HepG2 (cell line): ENCODE results near the gene PPM1H. TPM values are rescaled to one million over a fixed set of nuclear protein-coding genes. Genes with fewer than 3 reads are reported as not detected.

Experiments used
- CBFB ChIP-seq: sonication (generic); formaldehyde crosslinking; IDR thresholded peaks from 2 replicates; pipeline ENCODE4 v1.4.0; 2020; ENCODE audit warnings: missing genetic modification reagents
- CREM ChIP-seq, 2 experiments: sonication (generic) in 1 of 2; formaldehyde crosslinking in 1 of 2; IDR thresholded peaks; 2 replicates each; pipeline versions ENCODE4 v1.4.0 to v1.6.1; 2016 to 2020; ENCODE audit warnings: antibody characterized with exemption in 1 of 2, mild to moderate bottlenecking in 1 of 2, missing genetic modification reagents in 1 of 2
- FOXJ3 ChIP-seq: sonication (generic); formaldehyde crosslinking; IDR thresholded peaks from 2 replicates; pipeline ENCODE4 v1.4.0; 2020; ENCODE audit warnings: missing genetic modification reagents, mild to moderate bottlenecking, borderline replicate concordance
- HOXA5 ChIP-seq: sonication (generic); formaldehyde crosslinking; IDR thresholded peaks from 2 replicates; pipeline ENCODE4 v1.4.0; 2020; ENCODE audit warnings: missing genetic modification reagents
- KAT7 ChIP-seq: IDR thresholded peaks from 2 replicates; pipeline ENCODE4 v1.6.1; 2018; ENCODE audit warnings: borderline replicate concordance, missing compliant biosample characterization
- POLR2A ChIP-seq, 2 experiments: IDR thresholded peaks; 2 replicates each; pipeline ENCODE4 v1.6.1; 2011; ENCODE audit warnings: low read depth in 2 of 2, low read length in 2 of 2, mild to moderate bottlenecking in 1 of 2, moderate library complexity in 1 of 2; ENCODE audit not compliant: insufficient read depth in 1 of 2
- ZFP41 ChIP-seq: sonication (generic); formaldehyde crosslinking; IDR thresholded peaks from 2 replicates; pipeline ENCODE4 v1.4.0; 2020; ENCODE audit warnings: mild to moderate bottlenecking, missing genetic modification reagents, borderline replicate concordance
- ZFYVE20 ChIP-seq: sonication (generic); formaldehyde crosslinking; IDR thresholded peaks from 2 replicates; pipeline ENCODE4 v1.8.0; 2023; ENCODE audit warnings: low read depth, mild to moderate bottlenecking, moderate library complexity, missing genetic modification reagents, borderline replicate concordance
- ZNF335 ChIP-seq: sonication (generic); formaldehyde crosslinking; IDR thresholded peaks from 2 replicates; pipeline ENCODE4 v1.4.0; 2020; ENCODE audit warnings: missing genetic modification reagents
- ZNF451 ChIP-seq: sonication (generic); formaldehyde crosslinking; IDR thresholded peaks from 2 replicates; pipeline ENCODE4 v1.5.0; 2020; ENCODE audit warnings: mild to moderate bottlenecking, missing genetic modification reagents
- ZNF788 ChIP-seq: sonication (generic); formaldehyde crosslinking; IDR thresholded peaks from 2 replicates; pipeline ENCODE4 v1.5.0; 2020; ENCODE audit warnings: mild to moderate bottlenecking, missing genetic modification reagents, borderline replicate concordance
- ZNF878 ChIP-seq: sonication (generic); formaldehyde crosslinking; IDR thresholded peaks from 2 replicates; pipeline ENCODE4 v1.8.1; 2023; ENCODE audit warnings: mild to moderate bottlenecking, missing genetic modification reagents, moderate library complexity
- polyA plus RNA-seq, 8 experiments: library from polyadenylated mRNA; depleted of rRNA in 3 of 8; stranded (reverse) in 7 of 8; unstranded in 1 of 8; fragments of >200 nt; fragmentation: Illumina TruSeq in 4 of 8; extraction: Trizol in 4 of 8; gene quantifications; 2 replicates each; pipeline versions ENCODE4 v1.2.1 to v1.2.3, GENCODE V29; 2011 to 2016; ENCODE audit warnings: low read depth in 4 of 8, missing spikeins in 1 of 8, mixed read lengths in 1 of 8; ENCODE audit not compliant: insufficient read depth in 1 of 8
- total RNA-seq, 5 experiments: library from RNA; depleted of rRNA; stranded (reverse); fragments of >200 nt; fragmentation: Illumina TruSeq; extraction: Trizol; gene quantifications; 2 replicates each; pipeline ENCODE4 v1.2.3, GENCODE V29; 2016; ENCODE audit warnings: low read depth in 1 of 5
- TF ChIP-seq, protein P1 (sequence below): sonication (generic); formaldehyde crosslinking; IDR thresholded peaks from 2 replicates; pipeline ENCODE4 v1.5.1; 2020; ENCODE audit warnings: mild to moderate bottlenecking, missing genetic modification reagents
- TF ChIP-seq, protein P2 (sequence below): sonication (generic); formaldehyde crosslinking; conservative IDR thresholded peaks from 2 replicates; pipeline ENCODE4 v1.4.0; 2020; ENCODE audit warnings: mild to moderate bottlenecking, missing genetic modification reagents, moderate library complexity
- TF ChIP-seq, protein P3 (sequence below): sonication (generic); formaldehyde crosslinking; IDR thresholded peaks from 2 replicates; pipeline ENCODE4 v1.4.0; 2020; ENCODE audit warnings: low read depth, missing genetic modification reagents

The PPM1H gene
- total and polyA plus RNA-seq, 2 of the 13 experiments (the other 11 are each of a cell fraction or from before 2014, with no cell fraction given): 29.1 to 38.1 TPM

DNA sequence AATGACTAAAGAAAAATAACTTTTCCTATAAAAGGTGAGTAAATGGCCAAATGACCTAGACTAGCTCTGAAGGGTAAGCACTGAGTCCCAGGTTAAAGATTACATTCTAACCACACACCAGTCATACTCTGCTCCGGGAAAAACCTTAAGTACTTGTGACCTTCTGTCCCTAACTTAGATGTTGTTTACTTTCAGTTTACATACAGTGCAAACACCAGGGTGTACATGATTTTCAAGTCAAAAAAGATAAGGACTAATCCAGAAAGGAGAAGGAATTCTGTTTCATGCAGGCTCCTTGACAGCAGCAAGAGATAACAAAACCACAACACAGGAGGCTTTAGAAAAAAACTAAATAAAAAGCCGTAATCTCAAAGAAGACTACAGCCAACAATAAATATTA is 174.2 kb downstream of the PPM1H start (continued):
- TF ChIP-seq ZFYVE20 (CRISPR knock-in tag) (no peak), ZNF335 (no peak), ZFP41 (CRISPR knock-in tag) (no peak), POLR2A (IDR thresholded peaks at IDR 0.05; ENCODE audit: insufficient read depth in 1 of 2, low read depth in 2 of 2, low read length in 2 of 2) (no peak), ZNF788 (CRISPR knock-in tag) (no peak), CREM (IDR thresholded peaks at IDR 0.05) (peak; percentile 73; the same call in 1 of the 2 replicates), CREM (CRISPR knock-in tag; IDR thresholded peaks at IDR 0.05) (no peak), HOXA5 (CRISPR knock-in tag) (no peak), FOXJ3 (CRISPR knock-in tag) (peak; percentile 79; the same call in 1 of the 2 replicates), CBFB (CRISPR knock-in tag) (peak; percentile 97), ZNF878 (CRISPR knock-in tag) (no peak), KAT7 (no peak), ZNF451 (no peak)
- TF ChIP-seq, protein P1, sequence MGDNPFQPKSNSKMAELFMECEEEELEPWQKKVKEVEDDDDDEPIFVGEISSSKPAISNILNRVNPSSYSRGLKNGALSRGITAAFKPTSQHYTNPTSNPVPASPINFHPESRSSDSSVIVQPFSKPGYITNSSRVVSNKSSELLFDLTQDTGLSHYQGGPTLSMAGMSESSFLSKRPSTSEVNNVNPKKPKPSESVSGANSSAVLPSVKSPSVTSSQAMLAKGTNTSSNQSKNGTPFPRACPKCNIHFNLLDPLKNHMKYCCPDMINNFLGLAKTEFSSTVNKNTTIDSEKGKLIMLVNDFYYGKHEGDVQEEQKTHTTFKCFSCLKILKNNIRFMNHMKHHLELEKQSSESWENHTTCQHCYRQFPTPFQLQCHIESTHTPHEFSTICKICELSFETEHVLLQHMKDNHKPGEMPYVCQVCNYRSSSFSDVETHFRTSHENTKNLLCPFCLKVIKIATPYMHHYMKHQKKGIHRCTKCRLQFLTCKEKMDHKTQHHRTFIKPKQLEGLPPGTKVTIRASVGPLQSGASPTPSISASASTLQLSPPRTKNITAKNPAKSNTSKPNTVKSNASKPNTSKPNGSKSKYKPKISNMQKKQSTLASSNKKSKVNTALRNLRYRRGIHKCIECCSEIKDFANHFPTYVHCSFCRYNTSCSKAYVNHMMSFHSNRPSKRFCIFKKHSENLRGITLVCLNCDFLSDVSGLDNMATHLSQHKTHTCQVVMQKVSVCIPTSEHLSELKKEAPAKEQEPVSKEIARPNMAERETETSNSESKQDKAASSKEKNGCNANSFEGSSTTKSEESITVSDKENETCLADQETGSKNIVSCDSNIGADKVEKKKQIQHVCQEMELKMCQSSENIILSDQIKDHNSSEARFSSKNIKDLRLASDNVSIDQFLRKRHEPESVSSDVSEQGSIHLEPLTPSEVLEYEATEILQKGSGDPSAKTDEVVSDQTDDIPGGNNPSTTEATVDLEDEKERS: no peak
- TF ChIP-seq, protein P2, sequence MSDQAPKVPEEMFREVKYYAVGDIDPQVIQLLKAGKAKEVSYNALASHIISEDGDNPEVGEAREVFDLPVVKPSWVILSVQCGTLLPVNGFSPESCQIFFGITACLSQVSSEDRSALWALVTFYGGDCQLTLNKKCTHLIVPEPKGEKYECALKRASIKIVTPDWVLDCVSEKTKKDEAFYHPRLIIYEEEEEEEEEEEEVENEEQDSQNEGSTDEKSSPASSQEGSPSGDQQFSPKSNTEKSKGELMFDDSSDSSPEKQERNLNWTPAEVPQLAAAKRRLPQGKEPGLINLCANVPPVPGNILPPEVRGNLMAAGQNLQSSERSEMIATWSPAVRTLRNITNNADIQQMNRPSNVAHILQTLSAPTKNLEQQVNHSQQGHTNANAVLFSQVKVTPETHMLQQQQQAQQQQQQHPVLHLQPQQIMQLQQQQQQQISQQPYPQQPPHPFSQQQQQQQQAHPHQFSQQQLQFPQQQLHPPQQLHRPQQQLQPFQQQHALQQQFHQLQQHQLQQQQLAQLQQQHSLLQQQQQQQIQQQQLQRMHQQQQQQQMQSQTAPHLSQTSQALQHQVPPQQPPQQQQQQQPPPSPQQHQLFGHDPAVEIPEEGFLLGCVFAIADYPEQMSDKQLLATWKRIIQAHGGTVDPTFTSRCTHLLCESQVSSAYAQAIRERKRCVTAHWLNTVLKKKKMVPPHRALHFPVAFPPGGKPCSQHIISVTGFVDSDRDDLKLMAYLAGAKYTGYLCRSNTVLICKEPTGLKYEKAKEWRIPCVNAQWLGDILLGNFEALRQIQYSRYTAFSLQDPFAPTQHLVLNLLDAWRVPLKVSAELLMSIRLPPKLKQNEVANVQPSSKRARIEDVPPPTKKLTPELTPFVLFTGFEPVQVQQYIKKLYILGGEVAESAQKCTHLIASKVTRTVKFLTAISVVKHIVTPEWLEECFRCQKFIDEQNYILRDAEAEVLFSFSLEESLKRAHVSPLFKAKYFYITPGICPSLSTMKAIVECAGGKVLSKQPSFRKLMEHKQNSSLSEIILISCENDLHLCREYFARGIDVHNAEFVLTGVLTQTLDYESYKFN (CRISPR knock-in tag): peak; percentile 83
- TF ChIP-seq, protein P3, sequence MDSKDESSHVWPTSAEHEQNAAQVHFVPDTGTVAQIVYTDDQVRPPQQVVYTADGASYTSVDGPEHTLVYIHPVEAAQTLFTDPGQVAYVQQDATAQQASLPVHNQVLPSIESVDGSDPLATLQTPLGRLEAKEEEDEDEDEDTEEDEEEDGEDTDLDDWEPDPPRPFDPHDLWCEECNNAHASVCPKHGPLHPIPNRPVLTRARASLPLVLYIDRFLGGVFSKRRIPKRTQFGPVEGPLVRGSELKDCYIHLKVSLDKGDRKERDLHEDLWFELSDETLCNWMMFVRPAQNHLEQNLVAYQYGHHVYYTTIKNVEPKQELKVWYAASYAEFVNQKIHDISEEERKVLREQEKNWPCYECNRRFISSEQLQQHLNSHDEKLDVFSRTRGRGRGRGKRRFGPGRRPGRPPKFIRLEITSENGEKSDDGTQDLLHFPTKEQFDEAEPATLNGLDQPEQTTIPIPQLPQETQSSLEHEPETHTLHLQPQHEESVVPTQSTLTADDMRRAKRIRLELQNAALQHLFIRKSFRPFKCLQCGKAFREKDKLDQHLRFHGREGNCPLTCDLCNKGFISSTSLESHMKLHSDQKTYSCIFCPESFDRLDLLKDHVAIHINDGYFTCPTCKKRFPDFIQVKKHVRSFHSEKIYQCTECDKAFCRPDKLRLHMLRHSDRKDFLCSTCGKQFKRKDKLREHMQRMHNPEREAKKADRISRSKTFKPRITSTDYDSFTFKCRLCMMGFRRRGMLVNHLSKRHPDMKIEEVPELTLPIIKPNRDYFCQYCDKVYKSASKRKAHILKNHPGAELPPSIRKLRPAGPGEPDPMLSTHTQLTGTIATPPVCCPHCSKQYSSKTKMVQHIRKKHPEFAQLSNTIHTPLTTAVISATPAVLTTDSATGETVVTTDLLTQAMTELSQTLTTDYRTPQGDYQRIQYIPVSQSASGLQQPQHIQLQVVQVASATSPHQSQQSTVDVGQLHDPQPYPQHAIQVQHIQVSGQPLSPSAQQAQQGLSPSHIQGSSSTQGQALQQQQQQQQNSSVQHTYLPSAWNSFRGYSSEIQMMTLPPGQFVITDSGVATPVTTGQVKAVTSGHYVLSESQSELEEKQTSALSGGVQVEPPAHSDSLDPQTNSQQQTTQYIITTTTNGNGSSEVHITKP (CRISPR knock-in tag): no peak
